Activated CD4-positive, CD25-positive, alpha-beta regulatory T cell treated with anti-CD3 and anti-CD28 coated beads, Interleukin-2, amount 50 U/mL, for 16 hours (primary cell): ENCODE measurements around the gene RIN1.

Source experiments
- DNase-seq: peaks from one replicate; pipeline ENCODE4 v3.0.0-alpha.2; 2020; ENCODE audit warnings: low read depth, low spot score

RIN1 gene

DNA sequence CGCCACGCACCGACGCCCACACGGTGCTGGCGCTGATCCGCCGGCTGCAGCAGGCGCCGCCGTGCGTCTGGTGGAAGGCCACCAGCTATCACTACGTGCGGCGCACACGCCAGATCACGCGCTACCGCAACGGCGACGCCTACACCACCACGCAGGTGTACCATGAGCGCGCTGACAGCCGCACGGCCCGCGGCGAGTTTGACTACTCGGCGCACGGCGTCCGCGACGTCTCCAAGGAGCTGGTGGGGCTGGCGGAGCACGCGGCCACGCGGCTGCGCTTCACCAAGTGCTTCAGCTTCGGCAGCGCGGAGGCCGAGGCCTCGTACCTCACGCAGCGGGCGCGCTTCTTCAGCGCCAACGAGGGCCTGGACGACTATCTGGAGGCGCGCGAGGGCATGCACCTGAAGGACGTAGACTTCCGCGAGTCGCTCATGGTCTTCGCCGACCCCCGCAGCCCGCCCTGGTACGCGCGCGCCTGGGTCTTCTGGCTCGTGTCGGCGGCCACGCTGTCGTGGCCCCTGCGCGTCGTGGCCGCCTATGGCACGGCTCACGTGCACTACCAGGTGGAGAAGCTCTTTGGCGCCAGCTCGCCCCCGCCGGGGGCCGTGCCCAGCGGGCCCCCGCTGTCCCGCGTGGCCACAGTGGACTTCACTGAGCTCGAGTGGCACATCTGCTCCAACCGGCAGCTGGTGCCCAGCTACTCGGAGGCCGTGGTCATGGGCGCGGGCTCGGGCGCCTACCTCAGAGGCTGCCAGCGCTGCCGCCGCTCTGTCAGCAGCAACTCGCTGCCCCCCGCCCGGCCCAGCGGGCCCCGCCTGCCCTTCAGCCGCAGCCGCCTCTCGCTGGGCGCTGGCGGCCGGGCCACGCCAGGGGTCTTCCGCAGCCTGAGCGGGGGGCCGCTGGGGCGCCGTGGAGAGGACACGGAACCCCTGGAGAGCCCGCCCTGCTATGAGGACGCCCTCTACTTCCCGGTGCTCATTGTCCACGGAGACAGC, 41.3 kb downstream of the RIN1 start:
- no peak for DNase-seq

DNA sequence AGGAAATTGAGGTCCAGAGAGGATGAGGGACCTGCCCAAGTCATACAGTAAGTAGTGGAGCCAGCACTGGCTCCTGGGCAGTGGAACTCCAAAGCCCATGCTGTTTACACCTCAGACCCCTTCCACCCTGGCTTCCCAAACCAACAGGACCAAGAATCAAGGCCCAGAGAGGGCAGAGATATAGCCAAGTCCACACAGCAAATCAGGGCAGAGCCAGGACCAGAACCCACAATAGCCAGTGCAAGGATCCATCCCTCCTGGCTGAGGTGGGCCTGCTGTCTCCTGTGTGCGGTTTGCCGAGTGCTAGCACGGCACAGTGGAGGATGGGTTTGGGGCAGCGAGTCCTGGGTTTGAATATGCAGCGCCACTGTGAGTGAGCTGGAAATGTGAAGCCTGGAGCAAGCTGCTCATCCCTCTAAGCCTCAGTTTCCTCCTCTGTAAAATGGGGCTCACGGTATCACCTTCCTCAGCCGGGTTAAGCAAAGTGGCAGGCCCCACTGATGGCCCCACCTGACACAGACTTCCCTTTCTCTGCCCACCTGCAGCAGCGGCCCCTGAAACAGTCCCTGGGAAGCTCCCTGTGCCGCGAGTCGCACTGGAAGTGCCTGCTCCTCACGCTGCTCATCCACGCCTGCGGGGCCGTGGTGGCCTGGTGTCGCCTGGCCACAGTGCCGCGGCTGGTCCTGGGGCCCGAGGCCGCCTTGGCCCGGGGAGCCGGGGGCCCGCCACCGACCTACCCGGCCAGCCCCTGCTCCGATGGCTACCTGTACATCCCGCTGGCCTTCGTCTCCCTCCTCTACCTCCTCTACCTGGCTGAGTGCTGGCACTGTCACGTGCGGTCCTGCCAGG, 42.2 kb downstream of the RIN1 start:
- DNase-seq: no peak

DNA sequence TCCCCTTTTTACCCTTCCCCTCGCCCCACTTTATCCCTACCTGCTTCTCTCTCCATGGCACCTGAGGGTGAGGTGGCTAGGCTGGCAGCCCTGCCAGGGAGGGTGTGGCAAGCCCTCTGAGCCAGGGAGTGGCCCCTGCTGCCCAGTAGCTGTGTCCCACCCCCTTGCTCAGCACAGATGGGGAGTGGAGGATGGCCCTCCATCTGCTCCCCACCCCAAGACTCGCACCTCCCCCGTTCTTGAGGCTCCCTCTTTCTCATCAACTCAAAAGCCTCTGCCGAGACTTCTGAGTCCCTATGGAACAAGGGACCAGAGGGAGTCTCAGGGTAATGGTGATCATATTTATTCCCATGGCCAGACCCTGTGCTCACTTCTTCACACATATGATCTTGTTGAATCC, 42.9 kb downstream of the RIN1 start:
- DNase-seq: no peak

DNA sequence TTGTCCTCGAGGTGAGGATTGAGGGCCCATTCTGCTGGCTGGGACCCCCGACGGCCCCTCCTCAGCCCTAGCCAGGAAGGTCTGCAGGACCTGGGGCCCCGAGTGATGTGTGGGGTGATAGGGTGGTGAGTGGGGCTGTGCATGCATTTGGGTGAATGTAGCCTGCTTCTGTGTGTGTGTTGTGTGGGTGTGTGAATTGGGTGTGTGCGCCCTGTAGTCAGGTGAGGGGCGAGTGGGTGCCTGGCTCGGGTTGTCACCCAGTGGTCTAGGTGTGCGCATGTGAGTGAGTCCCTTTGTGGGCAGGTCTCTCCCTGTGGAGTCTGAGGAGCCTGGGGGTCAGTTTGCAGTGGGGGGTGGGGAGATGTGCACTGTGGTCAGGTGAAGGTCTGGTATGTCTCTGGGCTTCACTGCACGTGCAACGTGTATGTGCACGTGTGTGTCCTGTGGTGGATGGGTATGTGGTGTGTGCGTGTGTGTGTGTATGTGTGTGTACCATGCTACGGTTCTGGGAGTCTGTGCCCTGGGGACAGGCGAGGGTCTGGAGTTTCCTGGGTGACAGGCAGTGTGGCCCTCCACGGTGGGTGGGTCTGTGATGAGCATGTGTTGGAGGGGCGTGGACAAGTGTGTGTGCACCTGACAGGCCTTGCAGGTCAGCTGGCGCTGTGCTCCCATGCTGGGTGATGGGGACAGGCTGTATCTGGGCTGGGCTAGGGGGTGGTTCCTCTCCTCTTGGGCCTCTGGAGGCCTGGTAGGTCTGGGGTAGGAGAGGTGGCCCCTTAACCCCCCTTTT, 43.5 kb downstream of the RIN1 start:
- no peak for DNase-seq

DNA sequence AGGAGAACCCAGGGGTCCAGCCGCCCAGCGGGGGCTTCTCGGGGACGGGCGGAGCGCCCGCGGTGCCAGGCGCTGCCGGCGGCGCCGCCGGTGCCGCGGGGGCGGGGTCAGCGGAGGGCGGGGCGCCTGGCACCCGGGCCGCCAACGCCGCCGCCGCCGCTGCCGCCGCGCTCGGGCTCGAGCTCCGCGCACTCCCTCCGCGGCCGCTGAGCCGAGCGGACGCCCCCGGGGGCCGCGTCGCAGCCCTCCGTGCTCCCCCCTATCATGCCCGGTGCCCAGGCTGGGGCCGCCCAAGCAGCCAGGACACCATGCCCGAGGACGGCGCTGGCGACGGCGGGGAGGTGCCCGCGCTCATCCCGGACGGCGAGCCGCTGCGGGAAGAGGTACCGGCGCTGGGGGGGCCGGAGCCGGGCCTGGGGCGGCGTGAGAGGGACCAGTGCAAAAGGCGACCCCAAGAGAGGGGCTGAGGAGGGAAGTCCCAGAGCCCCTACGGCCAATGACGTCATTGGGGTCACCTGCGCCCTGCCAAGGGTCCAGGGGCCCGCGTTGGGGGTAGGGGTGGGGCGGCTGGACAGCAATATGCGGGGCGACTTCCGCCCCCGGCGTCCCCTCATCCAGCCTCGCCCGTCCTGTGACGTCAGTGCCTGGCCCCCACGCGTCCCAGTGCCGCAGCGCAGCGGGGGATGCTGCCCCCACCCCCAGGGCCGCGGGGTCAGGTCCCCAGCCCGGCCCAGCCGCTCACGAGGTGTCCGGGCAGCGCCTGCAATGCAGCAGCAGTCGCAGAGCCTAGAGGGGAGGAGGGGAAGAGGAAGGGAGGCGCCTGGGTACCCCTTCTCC, 44.3 kb downstream of the RIN1 start, which contains the start of gene TMEM151A:
TSS of gene TMEM151A (plus strand) at position 189 of the 837 bp plus-strand sequence. CDS start at position 309, 120 bp downstream.
- no peak for DNase-seq

DNA sequence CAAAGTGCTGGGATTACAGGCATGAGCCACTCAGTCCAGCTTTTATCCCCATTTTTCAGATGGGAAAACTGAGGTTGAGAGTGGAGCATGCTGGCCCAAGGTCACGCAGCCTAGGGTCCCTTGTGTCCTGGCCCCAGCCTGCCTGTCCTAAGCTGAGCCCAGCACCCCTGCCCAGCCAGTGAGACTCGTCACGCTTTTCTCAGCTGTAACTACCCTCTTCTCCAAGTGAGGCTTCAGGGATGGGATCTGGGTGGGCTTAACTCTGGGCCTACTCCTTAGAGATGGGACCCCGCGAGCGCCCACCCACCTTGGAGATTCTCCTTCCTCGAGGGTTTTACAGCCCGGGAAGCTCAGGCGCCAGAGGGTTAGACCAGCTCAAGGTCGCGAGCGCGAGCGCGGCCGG, 44.9 kb downstream of the RIN1 start:
- DNase-seq: no peak

DNA sequence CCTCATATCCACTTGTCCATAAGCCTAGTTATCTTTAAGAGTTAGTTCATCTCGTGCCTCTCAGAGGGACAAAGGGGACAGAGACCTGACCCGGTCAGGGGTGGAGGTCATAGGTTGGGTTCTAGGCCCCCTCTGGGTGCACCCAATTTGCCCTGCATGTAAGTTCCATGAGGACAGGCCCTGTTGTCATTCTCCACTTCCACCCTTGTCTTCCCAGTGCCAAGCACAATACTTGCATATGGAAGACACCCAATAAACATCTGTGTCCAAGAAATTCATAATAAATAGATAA, 46.0 kb downstream of the RIN1 start:
- no peak for DNase-seq

DNA sequence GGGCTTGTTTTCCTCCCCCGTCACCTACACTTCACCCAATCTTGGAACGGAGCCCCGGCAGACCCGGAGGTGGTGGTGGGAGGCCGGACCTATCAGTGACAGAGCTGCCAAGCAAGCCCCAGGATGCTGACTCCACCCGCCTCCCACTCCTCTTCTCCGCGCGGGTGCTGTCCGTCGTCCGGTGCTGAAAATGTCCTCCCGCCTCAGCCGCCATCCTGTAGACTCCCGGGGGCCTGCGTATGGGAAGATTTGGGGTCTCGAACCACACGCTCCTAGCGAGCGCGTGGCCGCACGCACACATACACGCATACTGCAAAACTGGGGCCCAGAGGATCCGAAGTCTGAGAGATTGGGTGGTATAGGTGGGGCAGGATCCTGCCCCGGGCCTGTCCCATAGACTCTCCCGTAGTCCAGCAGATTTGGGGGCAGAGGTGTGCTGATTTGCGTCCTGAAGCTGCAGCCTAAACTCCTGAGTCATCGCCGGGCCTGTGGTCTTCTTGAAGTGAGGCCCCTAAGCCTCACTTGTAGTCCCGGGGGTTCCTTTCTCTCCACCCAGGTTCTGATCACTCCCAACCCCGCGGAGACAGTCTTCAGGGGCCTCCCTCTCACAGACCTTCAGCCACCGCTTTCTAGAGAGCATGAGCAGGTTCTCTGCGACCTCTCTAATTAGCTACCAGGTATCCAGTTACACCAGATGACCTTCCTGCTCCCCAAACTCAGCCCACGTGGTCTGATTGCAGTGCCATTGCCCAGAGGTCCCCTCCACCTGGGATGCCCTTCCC, 46.5 kb downstream of the RIN1 start:
- DNase-seq: peak; percentile 58

DNA sequence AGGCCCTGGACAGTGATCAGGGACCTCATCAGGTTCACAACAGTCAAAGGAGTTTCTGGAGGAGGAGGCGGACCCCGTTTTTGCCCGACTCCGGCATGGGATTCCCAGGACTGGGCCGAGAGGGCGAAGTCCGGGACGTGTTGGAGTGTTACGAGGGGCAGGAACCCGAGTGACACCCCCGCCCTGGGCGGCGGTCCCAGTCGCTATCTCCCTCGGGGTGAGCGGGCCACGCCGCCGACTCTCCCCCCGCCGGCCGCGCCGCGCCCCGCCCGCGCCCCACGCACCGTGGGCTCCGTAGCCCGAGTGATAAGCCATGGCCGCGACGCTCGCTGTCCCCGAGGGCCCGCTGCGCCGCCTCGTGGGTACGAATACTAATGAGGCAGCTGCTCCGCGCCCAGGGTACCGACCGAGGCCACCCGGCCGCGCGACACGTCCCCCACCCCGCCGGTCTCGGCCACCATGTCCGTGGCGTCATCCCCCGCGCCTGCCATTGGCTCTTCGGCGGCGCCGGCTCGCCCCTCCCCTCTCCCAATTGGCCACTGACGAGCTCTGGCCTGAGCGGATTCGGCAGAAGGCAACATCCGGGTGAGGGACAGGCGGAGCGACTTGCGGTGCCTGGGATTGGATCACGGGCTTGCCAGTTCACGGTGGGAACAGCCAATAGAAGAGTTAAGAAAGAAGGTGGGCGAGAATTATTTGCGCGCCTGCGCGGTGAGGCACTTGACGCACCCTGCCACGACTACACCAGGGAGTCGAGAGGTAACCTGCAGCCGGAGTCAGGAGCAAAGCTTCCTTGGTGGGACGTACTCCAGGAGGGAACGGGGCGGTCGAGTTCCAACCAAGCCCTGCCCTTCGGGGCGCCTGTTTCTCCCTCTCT, 47.3 kb downstream of the RIN1 start, which contains the start of gene YIF1A:
TSS of gene YIF1A (minus strand) at position 473 of the 877 bp plus-strand sequence. CDS start at position 315, 158 bp downstream.
- peak; percentile 97 for DNase-seq

DNA sequence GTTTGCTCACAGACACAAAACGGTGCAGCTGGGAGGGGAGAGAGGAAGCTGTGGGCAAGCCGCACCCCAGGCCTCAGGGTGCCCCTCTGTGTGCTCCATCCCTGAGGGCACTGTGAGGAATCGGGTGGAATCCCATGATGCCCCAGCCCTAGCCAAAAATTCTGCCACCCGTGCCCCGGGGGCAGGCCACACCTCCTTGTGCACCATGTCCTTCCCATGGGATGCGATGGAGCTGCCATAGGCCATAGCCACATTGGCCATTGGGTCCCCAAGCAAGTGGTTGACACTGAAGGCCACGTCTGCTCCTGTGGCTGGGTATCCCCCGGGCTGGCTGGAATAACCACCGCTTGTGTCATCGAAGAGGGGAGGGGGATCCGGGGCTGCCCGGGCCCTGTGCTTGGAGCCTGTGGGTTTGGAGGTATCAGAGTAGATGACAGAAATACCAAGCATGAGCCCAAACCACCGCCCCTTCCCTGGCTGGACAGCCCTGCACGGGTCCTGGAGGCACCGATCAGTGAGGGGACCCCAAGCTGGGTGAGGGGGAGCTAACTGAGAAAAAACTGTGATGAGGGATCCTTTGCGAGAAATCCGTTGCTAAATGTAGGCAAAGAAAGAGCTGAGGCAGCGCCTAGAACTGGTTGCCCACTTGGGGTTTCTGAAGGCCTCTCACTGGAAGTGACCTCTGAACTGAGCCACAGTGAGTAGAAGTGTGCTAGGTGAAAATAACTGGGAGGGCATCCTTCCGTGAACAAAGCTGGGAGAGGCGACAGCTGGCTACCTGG, 48.2 kb downstream of the RIN1 start:
- DNase-seq: no peak

DNA sequence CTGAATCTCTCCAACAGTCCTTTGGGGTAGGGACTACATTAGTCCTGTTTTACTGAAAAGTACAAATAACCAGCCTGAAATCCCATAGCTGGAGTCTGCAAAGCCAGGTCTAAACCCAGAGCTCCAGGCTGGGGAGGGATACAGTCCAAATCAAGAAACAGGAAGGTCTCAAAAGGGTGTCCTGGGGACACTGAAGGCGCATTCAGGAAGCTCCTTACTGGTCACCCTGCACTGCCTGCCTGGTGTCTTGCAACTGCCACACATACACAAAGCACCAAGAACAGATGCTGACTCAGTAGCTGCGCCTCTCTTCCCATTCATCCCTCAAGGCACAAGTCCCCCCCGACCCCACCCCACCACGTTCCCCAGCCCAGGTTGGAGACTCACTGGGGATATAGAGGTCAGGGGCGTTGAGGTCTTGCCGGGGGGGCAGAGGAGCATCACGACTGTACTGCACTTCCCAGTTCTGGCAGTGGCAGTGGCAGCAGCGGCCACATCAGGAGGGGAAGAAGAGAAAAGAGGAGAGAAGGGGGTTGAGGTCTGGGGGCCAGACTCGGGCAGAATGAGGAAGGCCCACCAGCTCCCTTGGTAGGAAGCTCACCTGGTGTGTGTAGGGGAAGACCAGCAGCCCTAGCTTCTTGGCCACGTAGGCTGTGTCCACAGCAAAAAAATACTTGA, 48.9 kb downstream of the RIN1 start:
- DNase-seq: no peak

DNA sequence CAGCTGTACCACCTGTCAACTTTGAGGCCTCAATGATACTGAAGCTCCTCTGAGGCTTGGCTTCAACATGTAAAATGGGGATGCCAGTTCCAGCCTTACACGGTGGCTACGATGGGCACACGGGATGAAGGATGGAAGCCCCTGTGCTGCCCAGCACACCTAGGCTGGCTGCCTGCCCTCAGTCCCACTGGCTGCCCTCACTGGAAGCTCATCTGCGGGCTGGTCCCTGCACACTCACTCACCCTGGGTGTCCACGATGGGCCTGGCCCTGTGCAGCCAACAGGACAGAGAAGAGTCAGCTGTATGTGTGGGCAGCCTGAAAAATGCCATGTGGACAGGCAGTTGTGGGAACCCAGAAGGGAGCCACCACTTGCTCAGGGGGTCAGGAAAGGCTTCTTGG, 49.5 kb downstream of the RIN1 start:
- DNase-seq: no peak

DNA sequence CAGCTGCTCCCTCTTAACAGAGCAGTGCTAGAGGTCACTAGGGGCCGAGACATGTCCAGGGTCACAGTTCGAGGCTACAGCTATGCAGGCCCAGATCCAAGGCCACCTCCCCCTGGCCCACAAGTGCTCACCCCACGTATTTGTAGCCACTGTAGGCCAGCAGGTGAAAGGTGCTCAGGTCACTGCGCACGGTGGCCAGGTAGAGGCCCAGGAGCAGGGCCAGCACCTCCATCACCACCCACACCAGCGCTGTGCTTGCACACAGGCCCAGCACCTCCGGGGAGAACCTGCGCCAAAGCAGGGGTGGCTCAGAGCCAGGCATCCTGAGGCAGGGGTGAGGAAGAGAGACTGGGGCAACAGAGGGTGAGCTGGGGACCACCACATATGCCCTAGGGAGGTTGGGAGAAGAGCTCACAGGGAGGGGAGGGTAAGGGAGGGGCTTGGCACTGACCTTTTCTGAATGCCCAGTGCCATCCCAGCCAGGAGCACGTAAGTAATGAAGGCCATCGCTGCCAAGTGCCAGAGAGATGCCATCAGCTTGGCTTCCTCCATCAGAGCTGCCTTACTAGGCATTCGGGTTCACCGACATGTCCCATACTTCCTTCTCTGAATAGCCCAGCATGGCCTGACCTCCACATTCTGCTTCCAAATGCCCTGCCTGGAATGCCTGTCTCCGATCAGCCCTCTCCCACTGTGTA, 50.8 kb downstream of the RIN1 start:
- DNase-seq: no peak

DNA sequence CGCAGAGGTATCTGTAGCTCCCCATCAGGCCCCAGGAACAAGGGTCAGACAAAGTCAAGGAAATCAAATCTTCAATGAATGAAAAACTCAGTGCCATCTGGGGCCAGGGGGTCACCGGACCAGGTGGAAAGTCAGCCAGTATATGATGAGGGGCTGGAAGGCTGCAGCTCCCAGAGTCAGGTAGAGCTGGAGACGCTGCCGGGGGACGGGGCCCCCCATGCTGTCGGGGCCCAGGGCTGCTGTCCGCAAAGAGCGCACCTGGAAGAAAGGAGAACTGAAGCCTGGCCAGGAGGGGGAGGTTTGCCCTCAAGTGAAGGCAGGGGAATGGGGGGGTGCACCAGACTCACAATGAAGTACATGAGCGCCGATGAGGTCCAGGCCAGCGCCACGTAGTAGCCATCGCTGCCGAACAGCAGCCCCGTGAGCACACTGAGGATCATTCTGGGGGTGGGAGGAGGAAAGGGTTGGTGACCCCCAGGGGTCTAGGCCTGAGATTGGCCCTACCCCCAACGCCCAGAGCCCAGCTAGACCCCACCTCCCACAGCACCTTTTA, 51.6 kb downstream of the RIN1 start:
- DNase-seq: no peak

DNA sequence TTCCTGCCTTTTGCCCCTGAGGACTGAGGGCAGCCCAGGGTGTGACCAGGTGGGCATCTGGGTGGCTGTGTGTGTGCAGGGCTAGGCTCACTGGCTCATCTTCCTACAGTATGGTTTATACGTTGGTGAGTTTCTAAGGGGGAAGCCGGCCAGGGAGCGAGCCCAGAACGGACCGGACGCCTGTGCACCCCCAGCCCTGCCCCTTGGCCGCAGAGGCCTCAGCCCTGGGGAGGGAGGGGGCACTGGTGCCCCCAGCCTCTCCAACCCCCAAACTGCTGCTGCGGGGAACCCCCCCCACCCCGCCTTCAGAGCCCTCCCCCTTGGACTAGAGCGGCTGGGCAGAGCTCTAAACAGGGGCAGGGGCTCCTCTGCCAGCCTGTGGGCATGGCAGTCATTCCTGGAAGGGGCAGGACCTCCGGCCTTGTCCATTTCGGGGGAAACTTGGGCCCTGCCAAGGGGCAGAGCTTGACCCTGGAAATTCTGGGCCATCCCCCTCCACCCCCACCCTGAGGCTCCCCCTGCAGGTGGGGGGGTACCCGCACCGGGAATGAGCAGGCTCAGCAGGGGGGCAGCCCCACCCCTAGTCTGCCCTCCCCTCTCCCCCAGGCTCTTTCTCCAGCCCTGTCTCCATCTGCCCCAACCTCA, 52.7 kb downstream of the RIN1 start:
- DNase-seq: no peak
